Hypothalamus (tissue), 51 donors: ENCODE data around the gene SAMD5.

Source experiments
- DNase-seq, 51 donors: peaks; one replicate each; lab custom pipeline; 2025; lab: John Stamatoyannopoulos, UW

Gene SAMD5

GRCh38 chr6:147617366-147617765, 108.9 kb downstream of the SAMD5 start:
- no peak for DNase-seq

- DNase-seq: no peak
These were observed 110.0 kb downstream of the SAMD5 start for GRCh38 chr6:147618457-147618856.

DNA sequence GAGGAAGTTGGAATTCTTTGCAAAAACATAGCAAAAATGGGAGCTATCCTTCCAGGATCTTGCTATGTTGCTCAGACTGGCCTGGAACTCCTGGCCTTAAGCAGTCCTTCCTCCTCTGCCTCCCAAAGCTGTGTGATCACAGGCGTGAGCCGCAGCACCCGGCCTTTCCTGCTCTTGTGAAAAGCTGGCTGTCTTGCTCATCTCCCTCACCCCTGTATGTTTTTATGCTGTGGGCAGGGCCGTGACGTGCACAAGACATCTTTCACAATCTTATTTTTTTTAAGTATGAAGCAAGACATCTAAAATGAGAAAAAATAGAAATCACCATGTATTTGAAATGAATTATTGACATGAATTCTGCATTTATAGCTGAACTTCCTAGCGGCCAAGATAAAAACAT, 110.4 kb downstream of the SAMD5 start:
- no peak for DNase-seq
